HG02885 (cell line): ENCODE data around the gene ABHD16A.
A peak's percentile ranks its signal among the peaks of the same experiment; 100 is the strongest.

Experiments used
- ATAC-seq: cut with Tn5 transposase; IDR thresholded peaks from one replicate; pipeline ENCODE4 v1.9.1; 2021; ENCODE audit warnings: mild to moderate bottlenecking; ENCODE audit not compliant: unreplicated experiment, poor library complexity

Gene ABHD16A

DNA sequence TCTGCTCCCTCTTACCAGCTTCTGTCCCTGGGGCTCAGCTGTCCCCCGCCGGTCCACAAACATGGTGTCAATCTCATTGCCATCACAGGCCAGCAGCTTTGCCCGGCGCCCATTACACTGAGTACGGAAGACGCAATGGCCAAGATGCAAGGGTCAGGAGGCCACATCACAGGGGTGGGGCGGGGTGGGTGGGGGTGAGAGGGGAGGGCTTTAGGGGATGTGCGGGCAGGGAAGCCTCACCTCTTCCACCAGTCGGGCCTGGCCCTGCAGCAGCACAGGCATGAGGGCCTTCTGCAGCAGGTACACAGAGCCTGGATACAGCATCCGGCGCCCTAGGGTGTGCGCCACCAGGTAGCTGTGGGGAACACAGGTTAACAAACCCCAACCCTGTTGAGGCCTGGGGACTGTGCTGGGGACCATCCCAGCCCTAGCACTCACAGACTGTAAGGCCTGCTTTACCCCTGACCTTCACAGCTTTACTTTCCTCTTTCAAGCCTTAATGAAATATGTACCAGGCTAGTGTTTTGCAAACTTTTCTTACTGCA lies 11.5 kb downstream of the ABHD16A start:
- ATAC-seq: no peak

DNA sequence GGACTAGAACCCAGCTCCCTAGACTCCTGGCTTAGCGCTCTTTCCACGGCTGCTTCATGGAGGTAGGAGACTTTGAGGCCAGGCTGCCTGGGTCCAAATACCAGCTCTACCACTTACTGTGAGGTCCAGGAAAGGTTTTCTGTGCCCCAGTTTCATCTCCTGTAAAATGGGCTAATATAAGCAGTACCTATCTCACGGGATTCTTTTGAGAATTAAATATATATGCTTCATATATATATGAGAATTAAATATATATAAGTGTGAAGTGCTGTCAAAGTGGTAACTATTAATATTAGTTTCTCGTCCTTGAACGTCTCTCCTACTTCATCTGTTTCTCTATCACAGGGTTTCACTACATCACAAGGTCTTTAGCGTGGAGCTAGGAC lies 12.1 kb downstream of the ABHD16A start:
- no peak for ATAC-seq

DNA sequence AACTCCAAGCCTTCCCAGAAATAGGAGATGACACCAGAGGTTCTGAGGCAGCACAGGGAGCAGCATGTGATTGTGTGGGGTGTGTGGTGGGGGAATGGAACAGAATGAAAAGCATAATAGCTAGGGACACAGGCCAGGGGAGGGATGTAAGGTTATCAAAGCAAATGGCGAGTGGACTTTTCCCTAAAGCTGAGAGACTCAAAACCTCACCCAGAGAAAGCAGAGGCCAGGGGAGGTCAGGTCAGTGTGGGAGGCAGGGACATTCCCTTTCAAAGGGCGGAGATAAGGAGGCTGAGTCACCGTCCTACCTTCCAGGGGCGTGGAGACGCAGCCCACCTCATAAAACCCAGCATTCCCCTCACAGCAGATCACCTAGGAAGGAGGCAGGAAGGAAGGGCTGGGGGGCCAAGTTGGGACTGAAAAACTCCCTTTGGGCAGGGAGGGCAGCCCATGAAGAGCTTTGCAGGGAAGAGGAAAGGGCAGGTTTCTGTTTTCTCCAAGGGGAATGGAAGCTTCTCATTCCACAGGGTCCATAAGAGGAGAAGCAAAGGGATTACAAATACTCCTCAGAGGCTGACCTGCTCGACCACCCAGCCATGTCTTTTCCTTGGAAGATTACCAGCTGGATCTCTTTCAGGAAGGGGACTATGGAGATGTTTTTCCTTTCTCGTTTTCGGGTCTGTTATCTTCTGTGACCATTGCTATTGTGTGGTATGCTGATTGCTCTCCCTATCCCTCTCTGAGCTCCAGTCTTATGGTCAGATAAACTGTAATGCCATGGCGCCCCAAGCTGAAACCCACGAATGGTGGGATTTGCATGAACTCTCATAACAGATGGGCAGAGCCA lies 12.7 kb downstream of the ABHD16A start:
- no peak for ATAC-seq

DNA sequence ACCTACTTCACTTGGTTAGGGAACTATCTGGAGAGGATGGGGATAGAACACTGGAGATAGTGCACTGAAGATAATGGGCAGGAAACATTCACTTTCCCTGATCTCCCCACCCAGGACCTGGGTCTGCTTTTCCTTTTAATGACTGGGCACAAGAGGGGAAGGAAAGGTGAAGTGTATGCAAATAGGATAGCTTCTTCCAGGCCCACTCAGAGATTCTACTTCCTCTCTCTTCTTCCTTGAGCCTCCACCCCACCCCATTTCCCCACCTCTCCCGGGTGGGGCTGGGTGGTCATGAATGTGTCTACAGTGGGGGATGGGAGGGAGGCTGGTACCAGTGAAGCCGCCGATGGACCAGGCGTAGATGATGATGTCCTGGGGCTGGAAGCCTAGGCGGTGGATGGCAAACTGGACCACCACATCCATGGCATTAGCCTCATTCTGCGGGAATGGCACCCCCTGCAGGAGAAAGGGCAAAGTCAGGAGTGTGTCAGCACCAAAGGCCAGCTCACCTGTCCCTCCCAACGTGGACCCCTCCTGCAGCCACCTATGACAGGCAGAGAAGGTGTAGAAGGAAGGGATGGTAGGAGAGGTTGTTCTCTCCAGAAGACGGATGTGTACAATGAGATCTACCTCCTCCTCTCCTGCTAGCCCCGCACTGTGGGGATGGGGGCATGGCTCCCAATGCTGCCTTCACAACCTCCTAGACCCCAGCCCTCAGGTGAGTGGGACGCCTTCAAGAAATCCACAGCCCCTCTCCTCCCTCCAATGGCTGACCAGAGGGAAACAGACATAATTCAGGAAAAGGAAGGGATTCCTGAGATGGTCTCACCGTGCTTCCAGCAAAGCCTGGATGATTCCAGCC lies 13.6 kb downstream of the ABHD16A start:
- ATAC-seq: no peak

DNA sequence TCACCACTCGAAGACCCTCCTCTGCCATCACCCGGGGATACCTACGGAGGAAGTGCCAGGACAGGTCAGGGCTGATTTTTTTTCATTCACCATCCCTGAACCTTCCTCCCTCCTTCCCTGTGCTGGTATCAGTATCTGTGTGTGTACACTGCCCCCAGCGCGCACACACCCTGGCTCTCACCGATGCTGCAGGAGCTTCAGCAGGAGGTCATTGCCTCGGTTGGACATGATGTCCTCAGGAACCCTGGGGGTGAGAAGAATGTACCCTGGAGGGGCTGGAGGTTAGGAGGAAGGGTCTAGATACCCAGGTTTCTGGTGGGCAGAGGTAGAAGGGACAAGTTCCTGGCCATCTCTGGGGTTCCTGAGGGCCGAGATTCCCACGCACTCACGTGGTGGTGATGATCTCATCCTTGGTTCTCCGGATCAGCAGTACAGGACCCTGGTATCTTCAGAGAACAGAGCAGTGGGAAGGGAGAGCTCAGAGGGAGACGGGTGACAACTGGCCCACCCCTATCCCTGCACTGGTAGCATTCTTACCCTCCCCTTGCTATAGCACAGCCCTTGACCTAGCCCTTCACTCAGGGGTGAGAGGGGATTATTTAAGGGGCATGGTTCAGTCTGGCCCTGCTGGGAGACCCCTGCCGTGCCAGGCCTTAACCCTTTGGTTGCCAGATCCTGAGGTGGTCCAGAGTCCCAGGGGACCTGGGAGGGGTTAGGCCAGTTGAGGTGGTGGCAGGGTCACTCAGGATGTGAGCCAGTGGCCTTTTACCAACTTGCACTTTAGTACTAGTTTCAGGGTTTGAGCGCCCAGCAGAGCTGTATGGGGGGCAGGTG lies 15.0 kb downstream of the ABHD16A start:
- no peak for ATAC-seq

DNA sequence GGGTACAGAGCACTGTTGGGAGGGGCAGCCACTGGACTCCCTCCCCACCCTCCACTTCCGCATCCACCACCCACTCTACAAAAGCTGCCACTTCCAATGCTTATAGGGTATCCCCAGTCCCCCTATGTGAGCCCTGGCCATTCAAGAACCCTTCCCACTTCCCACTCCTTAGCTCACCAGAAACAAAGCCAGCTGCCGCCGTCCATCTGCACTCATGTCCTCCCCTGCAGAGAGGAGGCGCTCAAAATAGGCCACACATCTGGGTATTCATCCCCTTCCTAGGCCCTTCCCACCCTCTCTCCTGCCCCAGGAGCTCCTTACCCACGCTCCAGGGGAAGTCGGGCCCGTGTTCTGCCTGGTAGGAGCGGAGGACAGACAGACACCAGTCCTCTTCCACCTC lies 15.8 kb downstream of the ABHD16A start:
- ATAC-seq: no peak

DNA sequence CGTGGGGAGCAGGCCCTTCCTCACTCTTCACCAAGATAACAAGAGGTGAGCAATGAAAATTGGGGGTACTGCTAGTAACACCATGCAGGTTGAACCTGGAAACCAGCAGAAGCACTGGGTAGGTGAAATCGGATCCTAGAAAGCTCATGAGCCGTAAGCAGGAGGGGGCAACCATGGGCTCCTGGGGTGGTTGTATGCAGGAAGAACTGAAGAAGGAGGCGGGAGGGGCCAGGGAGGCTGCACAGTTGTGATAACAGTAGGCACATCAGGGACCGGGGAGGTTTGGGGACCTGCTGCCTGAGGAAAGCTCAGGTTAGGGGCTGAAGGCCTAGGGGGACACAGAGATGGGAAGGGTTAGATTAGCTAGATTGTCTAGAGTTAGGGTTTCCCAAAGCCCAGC lies 16.6 kb downstream of the ABHD16A start:
- ATAC-seq: no peak

DNA sequence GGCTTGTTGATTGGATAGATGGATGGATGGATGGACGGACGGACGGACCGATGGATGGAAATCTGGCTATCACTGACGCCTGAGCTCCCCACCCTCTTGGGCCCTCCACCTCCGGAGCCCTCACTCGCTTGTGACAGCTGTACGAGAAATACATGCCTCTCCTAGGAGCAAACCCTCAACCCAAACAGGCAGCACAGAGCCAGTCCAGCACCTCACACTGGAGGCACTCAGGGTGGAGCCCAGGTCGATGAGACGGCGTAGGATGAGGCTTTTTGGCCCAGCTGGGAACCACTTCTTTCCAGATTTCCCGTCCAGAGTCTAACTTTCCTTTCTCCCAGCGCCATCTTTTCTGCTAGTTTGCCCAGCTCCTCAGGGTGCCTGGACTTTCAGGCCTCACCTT lies 19.5 kb downstream of the ABHD16A start:
- ATAC-seq: no peak

DNA sequence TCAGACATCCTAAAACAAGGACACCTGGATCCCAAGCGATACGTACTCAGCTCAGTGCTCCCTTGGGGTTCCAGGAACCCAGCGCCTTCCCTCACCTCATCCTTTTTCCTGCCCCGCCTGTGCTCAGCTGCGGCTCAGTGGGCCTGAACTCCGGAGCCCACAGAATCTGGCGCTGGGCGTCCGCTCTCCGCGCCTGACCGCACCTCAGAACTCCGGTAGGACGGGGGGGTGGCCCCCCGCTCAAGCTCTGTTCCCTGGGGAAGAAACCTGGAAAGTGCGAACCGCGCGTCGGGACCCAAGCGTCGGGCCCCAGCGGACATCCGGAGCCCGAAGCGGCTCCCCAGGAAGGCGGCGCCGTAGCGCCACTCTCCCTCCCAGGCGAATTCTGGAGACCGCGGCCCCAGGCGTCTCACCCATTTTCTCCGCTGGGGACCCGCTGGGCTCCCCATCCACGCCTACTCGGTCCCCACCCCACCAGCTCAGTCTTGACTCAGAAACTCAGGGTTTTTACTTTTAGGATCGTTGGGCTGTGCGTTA lies 21.9 kb downstream of the ABHD16A start:
- no peak for ATAC-seq

DNA sequence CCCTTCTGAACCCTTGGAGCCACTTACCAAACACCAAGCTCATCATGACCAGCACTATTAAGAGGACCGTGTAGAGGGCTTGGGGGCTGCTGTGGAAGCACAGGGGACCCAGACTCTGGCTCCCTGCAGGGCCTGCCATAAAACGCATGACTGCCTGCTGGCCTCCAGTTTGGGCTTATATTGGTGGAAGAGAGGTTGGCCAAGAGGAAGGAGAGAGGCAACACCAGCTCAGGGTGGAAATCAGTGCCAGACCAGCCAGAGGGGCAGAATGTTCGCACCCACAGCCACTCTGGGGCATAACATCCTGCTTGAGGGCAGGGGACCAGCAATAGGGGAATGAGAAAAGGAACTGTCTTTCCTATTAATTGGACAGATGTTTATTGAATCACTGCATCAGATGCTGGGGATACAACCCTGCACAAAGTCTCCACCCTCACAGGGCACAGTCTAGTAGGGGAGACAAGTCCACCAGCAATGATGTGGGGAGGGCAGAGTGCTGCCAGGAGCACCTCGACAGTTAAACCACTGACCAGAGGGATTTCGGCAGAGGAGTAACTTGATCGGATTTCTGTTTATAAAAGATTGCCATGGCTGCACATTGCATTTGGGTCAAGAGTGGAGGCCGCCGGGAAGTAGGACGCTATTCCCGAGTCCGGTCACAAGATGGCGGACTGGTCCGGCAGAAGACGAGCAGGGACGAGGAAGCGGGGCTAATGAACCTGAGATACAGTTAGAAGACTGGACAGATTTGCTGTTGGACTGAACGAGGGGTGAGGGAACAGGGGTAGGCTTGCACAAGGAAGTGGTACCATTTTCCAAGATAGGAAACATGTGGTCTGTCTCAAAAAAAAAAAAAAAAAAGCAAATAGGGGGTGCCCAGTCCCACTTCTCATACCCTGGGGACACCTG lies 22.6 kb downstream of the ABHD16A start, which contains the start of gene LY6G5C:
TSS of gene LY6G5C (minus strand) at position 842 of the 909 bp plus-strand sequence. CDS start at position 148, 694 bp downstream.
- peak; percentile 51 for ATAC-seq

DNA sequence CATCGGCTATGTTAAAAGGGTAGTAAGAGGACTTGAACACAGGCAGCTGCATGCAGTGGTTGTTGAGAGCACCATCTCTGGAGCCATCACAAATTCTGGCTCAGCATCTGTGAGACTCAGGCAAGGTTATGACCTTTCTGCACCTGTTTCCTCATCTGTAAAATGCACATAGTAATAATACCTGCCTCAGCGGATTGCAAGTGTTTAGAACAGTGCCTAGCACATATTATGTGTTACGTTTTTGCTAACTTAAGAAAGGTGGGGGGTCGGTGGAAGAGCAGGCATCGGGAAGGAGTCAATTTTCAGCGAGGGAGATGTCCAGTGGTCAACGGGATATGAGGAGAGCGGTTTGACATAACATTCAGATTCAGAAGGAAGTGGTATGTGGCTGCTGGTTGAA lies 25.2 kb downstream of the ABHD16A start:
- ATAC-seq: no peak

DNA sequence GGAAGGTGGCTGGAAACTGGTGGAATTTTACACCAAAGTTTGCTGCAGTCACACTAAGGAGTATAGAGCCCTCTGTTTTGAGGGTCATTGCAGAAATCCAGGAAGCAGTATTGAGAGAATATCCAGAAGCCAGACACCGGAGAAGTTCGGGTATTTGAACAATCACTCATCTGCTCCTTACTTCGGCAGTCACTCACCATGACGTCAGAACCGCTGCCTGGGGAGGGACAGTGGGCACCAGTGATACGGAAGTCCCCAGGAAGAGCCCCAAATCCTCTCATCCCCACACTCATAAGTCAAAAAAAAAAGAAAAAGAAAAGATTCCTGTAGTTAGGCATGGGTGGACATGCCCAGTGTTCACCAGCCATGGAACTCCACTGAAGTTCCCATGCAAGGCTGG lies 26.2 kb downstream of the ABHD16A start:
- no peak for ATAC-seq

DNA sequence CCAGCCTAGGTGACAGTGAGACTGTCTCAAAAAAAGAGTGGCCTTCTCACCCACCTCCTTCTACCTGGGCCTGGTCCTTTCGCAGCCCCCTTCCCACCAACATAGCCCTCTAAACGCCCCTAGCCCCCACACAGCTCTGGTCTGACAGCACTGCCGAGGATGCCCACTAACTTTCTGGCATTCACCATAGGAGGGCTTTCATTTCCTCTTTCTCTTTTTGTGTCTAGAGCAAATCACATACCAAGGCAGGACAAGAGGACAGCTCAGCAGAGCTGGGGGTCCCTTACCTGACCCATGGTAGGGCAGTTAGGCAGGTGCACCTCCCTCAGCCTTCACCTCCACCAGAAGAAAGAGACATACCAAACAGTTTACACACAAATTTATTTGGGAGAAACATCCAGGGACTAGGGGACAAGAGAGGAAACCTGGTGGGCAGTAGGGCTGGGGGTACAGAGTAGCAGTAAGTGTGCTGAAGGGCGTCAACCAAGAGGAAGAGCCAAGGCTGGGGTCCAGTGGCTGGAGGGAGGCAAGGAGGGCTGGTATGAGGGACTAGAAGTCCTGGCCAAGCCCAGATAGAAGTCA lies 26.7 kb downstream of the ABHD16A start:
- no peak for ATAC-seq

DNA sequence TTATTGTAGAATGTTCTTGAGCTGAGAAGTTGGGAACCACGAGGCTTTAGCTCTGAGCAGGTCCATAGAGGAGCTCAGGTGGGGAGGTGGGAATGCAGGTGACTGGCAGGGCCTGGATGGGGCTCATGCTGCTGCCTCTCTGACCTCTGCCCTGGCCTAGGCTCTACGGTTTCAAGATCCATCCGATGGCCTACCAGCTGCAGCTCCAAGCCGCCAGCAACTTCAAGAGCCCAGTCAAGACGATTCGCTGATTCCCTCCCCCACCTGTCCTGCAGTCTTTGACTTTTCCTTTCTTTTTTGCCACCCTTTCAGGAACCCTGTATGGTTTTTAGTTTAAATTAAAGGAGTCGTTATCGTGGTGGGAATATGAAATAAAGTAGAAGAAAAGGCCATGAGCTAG lies 33.4 kb downstream of the ABHD16A start, which contains the start of gene LY6G5B:
TSS of gene LY6G5B (plus strand) at position 301 of the 400 bp plus-strand sequence. CDS start 975 bp downstream, outside the sequence.
- no peak for ATAC-seq

DNA sequence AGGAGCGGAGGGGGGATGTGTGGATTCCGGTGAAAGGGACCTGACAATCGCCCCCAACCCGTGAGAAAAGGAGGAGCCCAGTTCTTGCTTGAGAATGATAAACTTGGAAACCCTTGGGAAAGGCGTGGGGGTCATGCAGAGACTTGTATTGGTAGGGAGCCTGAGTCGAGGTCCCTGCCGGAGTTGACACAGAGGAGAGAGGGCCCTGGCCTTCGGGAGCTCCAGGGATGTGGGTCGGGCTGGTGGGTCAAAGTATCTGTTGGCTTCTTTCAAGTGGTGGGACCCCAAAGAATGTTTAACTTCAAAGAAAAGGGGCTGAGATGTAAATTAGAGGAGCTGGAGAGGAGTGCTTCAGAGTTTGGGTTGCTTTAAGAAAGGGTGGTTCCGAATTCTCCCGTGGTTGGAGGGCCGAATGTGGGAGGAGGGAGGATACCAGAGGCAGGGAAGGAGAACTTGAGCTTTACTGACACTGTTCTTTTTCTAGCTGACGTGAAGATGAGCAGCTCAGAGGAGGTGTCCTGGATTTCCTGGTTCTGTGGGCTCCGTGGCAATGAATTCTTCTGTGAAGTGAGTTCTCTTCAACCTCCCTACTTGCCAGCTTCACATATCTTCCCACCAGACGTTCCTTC lies 36.7 kb downstream of the ABHD16A start:
- no peak for ATAC-seq

DNA sequence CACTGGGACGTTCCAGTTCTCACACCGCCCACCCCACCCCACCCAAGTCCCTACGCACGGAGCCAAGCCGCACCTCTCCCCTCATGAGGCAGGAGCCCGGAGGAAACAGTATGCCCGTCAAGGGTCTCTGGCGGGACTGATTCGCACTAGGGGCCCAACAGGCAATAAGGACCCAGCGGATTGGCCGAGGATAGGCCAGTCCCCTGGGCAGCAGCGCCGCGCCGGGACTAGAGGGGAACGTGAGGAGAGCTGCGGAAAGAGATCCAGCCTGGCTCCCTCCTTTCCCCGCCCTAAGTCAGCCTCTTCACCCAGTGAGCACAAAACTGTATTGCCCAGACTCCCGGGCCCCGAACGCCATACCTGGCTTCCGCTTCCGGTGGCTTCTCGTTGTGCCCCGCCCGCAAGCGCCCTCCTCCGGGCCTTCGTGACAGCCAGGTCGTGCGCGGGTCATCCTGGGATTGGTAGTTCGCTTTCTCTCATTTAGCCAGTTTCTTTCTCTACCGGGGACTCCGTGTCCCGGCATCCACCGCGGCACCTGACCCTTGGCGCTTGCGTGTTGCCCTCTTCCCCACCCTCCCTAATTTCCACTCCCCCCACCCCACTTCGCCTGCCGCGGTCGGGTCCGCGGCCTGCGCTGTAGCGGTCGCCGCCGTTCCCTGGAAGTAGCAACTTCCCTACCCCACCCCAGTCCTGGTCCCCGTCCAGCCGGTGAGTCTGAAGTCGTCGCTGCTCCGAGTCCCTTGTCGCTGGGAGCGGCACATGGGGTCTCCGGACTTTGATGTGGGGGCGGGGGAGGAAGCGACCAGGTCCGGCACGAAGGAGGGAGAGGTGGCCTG lies 37.4 kb downstream of the ABHD16A start, which contains the start of gene CSNK2B:
TSS of gene CSNK2B (plus strand) at position 580 of the 836 bp plus-strand sequence. CDS start 752 bp downstream, outside the sequence.
- peak; percentile 84 for ATAC-seq
